ENCODE data around the gene LCE1B.

LCE1B gene

DNA sequence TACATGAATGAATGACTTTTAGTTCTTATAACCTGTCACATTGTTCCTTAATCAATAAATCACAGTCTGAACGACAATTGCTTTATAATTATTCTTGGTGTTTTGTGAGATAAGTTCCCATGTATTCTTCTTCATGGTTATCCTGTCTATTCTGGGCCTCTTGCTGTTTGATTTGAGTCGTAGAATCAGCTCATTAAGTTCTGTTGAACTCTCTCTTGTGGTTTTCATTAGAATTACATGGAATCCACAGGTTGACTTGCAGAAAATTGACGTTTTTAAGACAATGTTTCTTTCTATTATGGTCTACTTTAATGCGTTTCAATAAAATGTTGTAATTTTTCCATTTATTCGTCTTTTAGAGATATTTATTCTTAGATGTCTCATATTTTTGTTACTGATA is 11.5 kb downstream of the LCE1B start:
- Mint-ChIP-seq H3K4me3 (no peak overlapping the region), H3K27ac (no peak overlapping the region), H3K27me3 (peaks cover 30 to 39% of the 10 kb centered on the region in 2 donors), H3K9me3 (no peaks in the 10 kb centered on the region), H3K4me1 (ENCODE audit: low read depth in 2 of 2) (no peaks in the 10 kb centered on the region), H3K36me3 (ENCODE audit: insufficient read depth) (no peaks in the 10 kb centered on the region)
- ATAC-seq (replicated peaks) (no peak), DNase-seq (no peak)

DNA sequence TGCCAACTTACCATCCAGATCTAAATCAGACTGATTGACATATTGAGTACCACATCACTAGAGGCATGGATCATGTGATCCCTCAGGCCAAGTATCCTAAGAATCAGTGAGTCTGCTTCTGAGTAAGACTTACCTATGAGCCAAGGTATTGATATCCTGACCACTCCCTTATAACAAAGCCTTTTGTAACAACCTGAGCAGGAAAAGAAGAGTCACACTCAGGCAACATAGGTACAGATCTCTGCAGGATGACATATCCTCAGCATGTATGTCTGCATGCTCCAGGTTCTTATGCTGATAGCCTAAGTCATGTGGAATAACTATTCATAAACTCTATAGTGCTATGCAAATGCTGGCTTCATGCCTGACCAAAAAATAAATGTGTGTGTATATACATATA is 13.2 kb downstream of the LCE1B start:
- H3K27ac Mint-ChIP-seq = no peak overlapping the region
- no peak for ATAC-seq (replicated peaks)

DNA sequence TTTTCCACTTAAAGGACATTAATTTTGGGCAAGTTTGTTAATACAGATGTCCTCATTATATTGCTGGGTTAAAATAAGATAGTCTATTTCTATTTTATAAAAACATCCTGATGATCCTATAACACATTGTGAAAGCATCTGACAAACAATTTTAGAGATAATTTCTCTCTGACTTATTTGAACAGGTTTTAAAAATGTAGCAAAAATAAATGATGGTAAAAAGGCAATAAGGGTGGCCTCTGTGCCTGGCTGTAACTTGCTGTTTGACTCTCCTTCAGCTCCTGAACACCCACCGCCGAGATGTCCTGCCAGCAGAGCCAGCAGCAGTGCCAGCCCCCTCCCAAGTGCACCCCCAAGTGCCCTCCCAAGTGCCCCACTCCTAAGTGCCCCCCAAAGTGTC is 15.4 kb downstream of the LCE1B start, which contains the start of gene LCE1A:
TSS of gene LCE1A (plus strand) at position 301 of the 400 bp plus-strand sequence. CDS start at position 301, 0 bp downstream.
- Mint-ChIP-seq H3K27ac (no peak within 1 kb of the TSS), H3K4me1 (ENCODE audit: low read depth in 2 of 2) (no peaks in the 10 kb centered on the region), H3K27me3 (peaks cover 57 to 62% of the 10 kb centered on the region in 2 donors), H3K36me3 (ENCODE audit: insufficient read depth) (no peaks in the 10 kb centered on the region), H3K4me3 (no peak within 1 kb of the TSS), H3K9me3 (peaks cover 0 to 2% of the 10 kb centered on the region in 2 donors)
- no peak for ATAC-seq (replicated peaks)
- DNase-seq = no peak

More for the DNA sequence above, 13.2 kb downstream of the LCE1B start:
- H3K4me1 Mint-ChIP-seq (ENCODE audit: low read depth in 2 of 2) = no peaks in the 10 kb centered on the region
- no peaks in the 10 kb centered on the region for H3K9me3 Mint-ChIP-seq
- H3K36me3 Mint-ChIP-seq (ENCODE audit: insufficient read depth) = no peaks in the 10 kb centered on the region
- no peak overlapping the region for H3K4me3 Mint-ChIP-seq
- peaks cover 47 to 51% of the 10 kb centered on the region in 2 donors for H3K27me3 Mint-ChIP-seq
- no peak for DNase-seq

DNA sequence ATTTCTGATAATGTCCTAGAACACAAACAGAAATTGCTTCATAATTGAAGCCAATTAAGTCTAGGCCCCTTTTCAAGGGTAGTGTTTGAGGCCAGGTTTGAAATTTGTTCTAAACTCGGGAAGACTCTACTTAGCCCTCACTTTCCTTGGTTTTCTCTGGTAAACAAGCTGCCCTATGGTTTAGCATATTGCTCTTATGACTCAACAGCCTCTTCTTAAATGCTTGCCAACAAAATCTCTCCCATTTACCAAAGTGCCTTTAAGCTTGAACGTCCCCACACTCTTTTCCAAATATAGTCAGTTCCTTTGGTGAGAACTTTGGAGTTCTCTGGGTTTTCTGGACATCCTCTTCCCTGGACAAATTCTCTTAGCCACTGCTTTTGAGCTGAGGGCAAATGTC is 25.1 kb downstream of the LCE1B start:
- ATAC-seq (replicated peaks) (no peak), DNase-seq (no peak)
- Mint-ChIP-seq H3K4me3 (no peak overlapping the region), H3K27me3 (peaks cover 19 to 32% of the 10 kb centered on the region in 2 donors), H3K9me3 (no peaks in the 10 kb centered on the region), H3K4me1 (ENCODE audit: low read depth in 2 of 2) (no peaks in the 10 kb centered on the region), H3K36me3 (ENCODE audit: insufficient read depth) (no peaks in the 10 kb centered on the region), H3K27ac (no peak overlapping the region)

GRCh38 chr1:152842556-152842955 is 30.8 kb downstream of the LCE1B start, which contains the start of gene LCE6A:
TSS of gene LCE6A (plus strand) at chr1:152842856. CDS start at chr1:152843521, 665 bp downstream.
- Mint-ChIP-seq H3K9me3 (no peaks in the 10 kb centered on the region), H3K4me1 (ENCODE audit: low read depth in 2 of 2) (no peaks in the 10 kb centered on the region), H3K27me3 (peaks cover 31 to 44% of the 10 kb centered on the region in 2 donors), H3K4me3 (no peak within 1 kb of the TSS), H3K36me3 (ENCODE audit: insufficient read depth) (no peaks in the 10 kb centered on the region), H3K27ac (no peak within 1 kb of the TSS)
- ATAC-seq (replicated peaks) (no peak), DNase-seq (no peak)

DNA sequence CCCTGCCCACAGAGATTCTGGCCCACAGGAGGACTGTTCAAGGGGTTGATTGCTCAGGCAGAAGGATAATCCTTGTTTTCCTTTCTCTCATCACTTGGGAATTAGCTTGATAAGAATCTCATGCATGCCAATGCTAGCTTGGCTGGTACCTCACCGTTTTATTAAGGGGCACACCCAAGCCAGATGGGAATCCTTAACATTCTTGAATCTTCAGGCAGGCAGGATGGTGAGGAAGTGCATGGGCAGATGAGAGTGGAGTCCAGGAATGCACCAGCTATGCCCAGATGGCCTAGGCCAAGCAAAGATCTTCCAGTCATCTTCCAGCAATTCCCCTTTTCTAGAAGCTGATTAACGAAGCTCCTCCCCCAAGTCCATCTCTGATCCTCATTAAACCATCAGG is 43.9 kb downstream of the LCE1B start:
- Mint-ChIP-seq H3K36me3 (ENCODE audit: insufficient read depth) (no peaks in the 10 kb centered on the region), H3K27ac (no peak overlapping the region), H3K9me3 (no peaks in the 10 kb centered on the region), H3K4me3 (no peak overlapping the region), H3K4me1 (ENCODE audit: low read depth in 2 of 2) (no peaks in the 10 kb centered on the region), H3K27me3 (peaks cover 13 to 53% of the 10 kb centered on the region in 2 donors)
- ATAC-seq (replicated peaks) = no peak
- DNase-seq = no peak

DNA sequence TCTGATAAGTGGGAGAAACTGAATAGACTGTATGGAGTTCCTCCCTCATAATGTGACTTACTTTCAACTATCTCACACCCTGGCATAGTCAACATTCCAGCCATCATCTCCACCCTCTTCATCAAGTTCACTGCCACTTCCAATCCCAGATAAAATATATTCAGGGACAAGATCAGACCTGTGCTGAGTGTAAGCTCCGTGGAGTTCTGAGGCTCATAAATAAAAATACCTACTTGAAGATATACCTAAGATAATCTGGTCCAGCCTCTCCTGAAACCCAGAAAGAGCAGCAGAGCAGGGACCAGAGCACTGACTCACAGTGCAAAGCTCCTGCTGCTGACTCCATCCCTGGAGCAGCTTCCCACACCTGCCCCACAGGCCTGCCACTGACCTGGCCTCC is 46.3 kb downstream of the LCE1B start:
- no peak overlapping the region for H3K4me3 Mint-ChIP-seq
- peaks cover 13 to 55% of the 10 kb centered on the region in 2 donors for H3K27me3 Mint-ChIP-seq

DNA sequence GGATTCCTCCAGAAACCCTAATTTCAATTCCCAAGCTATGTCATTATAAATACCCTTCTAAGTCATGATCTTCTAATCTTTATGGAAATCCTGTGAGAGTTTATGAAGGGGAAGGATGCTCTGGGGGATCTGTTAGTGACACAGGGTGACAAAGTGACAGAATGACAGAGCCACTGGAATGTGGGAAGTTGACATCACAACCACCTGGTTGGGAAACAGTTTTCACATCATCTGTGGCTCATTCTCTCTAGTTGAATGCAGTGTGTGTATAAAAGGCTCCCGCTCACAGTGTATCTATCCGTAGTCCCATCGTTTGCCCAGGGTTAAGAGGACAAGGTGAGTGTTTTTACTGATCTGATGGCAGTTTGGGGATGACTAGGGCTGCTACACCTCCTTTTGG is 47.9 kb downstream of the LCE1B start, which contains the start of gene LCE7A:
TSS of gene LCE7A (plus strand) at position 301 of the 400 bp plus-strand sequence. CDS start 702 bp downstream, outside the sequence.
- no peaks in the 10 kb centered on the region for H3K36me3 Mint-ChIP-seq (ENCODE audit: insufficient read depth)
- H3K27ac Mint-ChIP-seq = no peak within 1 kb of the TSS
- peaks cover 13 to 49% of the 10 kb centered on the region in 2 donors for H3K27me3 Mint-ChIP-seq
- H3K4me1 Mint-ChIP-seq (ENCODE audit: low read depth in 2 of 2) = no peaks in the 10 kb centered on the region
- no peak within 1 kb of the TSS for H3K4me3 Mint-ChIP-seq
- ATAC-seq (replicated peaks) (no peak), DNase-seq (no peak)
- H3K9me3 Mint-ChIP-seq = no peaks in the 10 kb centered on the region

More for the DNA sequence above, 46.3 kb downstream of the LCE1B start:
- Mint-ChIP-seq H3K36me3 (ENCODE audit: insufficient read depth) (no peaks in the 10 kb centered on the region), H3K4me1 (ENCODE audit: low read depth in 2 of 2) (no peaks in the 10 kb centered on the region), H3K27ac (no peak overlapping the region), H3K9me3 (no peaks in the 10 kb centered on the region)
- ATAC-seq (replicated peaks) (no peak), DNase-seq (no peak)

- H3K27ac Mint-ChIP-seq = no peak overlapping the region
- ATAC-seq (replicated peaks) (no peak), DNase-seq (no peak)
- H3K27me3 Mint-ChIP-seq = peaks cover 13 to 49% of the 10 kb centered on the region in 2 donors
- H3K36me3 Mint-ChIP-seq (ENCODE audit: insufficient read depth) = no peaks in the 10 kb centered on the region
- no peak overlapping the region for H3K4me3 Mint-ChIP-seq
- no peaks in the 10 kb centered on the region for H3K9me3 Mint-ChIP-seq
- H3K4me1 Mint-ChIP-seq (ENCODE audit: low read depth in 2 of 2) = no peaks in the 10 kb centered on the region
Observed at GRCh38 chr1:152860129-152860528, 48.4 kb downstream of the LCE1B start.

DNA sequence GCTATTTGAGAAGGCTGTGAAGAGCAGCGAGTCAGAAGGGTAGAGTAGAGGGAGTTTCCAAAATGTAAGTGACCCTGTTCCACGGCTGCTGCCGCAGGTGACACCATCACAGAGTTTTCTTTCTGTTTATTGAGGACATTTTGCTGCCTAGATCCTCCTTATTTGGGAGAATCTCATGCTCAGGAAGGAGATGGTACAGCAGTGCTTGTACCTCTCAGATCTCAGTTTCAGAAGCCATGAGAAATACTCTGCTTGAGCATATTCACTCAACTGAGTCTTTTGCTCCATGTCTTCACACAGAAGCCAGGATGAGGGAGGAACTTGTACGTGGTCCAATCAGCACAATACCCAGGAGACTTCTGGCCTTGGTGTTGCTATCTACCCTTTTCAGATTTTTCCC is 49.6 kb downstream of the LCE1B start:
- DNase-seq (no peak), ATAC-seq (replicated peaks) (no peak)
- Mint-ChIP-seq H3K4me1 (ENCODE audit: low read depth in 2 of 2) (no peaks in the 10 kb centered on the region), H3K4me3 (no peak overlapping the region), H3K36me3 (ENCODE audit: insufficient read depth) (no peaks in the 10 kb centered on the region), H3K27ac (no peak overlapping the region), H3K27me3 (peaks cover 13 to 39% of the 10 kb centered on the region in 2 donors), H3K9me3 (no peaks in the 10 kb centered on the region)
